ENCODE results near the gene ARMC7.

- no peak for TF ChIP-seq EZH2 (IDR thresholded peaks at IDR 0.05)
- TF ChIP-seq, protein P1, sequence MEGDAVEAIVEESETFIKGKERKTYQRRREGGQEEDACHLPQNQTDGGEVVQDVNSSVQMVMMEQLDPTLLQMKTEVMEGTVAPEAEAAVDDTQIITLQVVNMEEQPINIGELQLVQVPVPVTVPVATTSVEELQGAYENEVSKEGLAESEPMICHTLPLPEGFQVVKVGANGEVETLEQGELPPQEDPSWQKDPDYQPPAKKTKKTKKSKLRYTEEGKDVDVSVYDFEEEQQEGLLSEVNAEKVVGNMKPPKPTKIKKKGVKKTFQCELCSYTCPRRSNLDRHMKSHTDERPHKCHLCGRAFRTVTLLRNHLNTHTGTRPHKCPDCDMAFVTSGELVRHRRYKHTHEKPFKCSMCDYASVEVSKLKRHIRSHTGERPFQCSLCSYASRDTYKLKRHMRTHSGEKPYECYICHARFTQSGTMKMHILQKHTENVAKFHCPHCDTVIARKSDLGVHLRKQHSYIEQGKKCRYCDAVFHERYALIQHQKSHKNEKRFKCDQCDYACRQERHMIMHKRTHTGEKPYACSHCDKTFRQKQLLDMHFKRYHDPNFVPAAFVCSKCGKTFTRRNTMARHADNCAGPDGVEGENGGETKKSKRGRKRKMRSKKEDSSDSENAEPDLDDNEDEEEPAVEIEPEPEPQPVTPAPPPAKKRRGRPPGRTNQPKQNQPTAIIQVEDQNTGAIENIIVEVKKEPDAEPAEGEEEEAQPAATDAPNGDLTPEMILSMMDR (IDR thresholded peaks at IDR 0.05): no peak
Measured at GRCh38 chr17:75077072-75077495, 32.7 kb upstream of the ARMC7 start.

Measured in neural progenitor cell (in vitro differentiated cells).